Mesendoderm (in vitro differentiated cells): Measurements from ENCODE around the gene CCDC32.
"Not testable (repeated sequence)": the region's sequence is repeated elsewhere in the genome, so short reads cannot be mapped to it uniquely, and the experiment has no call there.

Source experiments
- DNase-seq: peaks from one replicate; pipeline ENCODE4 v3.0.0; 2013
- H2AK5ac ChIP-seq: 2 replicates; pipeline ENCODE4 v1.6.1; 2013; ENCODE audit warnings: low read length, inconsistent platforms
- H2BK120ac ChIP-seq: 2 replicates; pipeline ENCODE4 v1.6.1; 2013; ENCODE audit warnings: low read depth, mild to moderate bottlenecking, low read length, moderate library complexity, mixed read lengths
- H2BK15ac ChIP-seq: replicated peaks from 2 replicates; pipeline ENCODE4 v1.6.1; 2013; ENCODE audit warnings: low read depth, mild to moderate bottlenecking, moderate library complexity
- H2BK5ac ChIP-seq: 2 replicates; pipeline ENCODE4 v1.6.1; 2013; ENCODE audit warnings: low read length, inconsistent platforms
- H3K18ac ChIP-seq: 2 replicates; pipeline ENCODE4 v1.6.1; 2013; ENCODE audit warnings: mild to moderate bottlenecking, low read length, mixed read lengths
- H3K23ac ChIP-seq: one replicate; pipeline ENCODE4 v1.6.1; 2013; ENCODE audit warnings: low read length
- H3K27ac ChIP-seq: 2 replicates; pipeline ENCODE4 v1.5.1; 2013; ENCODE audit warnings: low read depth, mild to moderate bottlenecking, inconsistent platforms, low read length, moderate library complexity
- H3K27me3 ChIP-seq: 2 replicates; pipeline ENCODE4 v1.6.1; 2013; ENCODE audit warnings: low read length, control low read depth, mild to moderate bottlenecking, inconsistent platforms; ENCODE audit not compliant: insufficient read depth, poor library complexity
- H3K36me3 ChIP-seq: 2 replicates; pipeline ENCODE4 v1.6.1; 2013; ENCODE audit warnings: low read length, inconsistent platforms; ENCODE audit not compliant: control insufficient read depth, insufficient read depth
- H3K4ac ChIP-seq: one replicate; pipeline ENCODE4 v1.6.1; 2013; ENCODE audit warnings: low read depth, mild to moderate bottlenecking, low read length, moderate library complexity
- H3K4me1 ChIP-seq: 2 replicates; pipeline ENCODE4 v1.6.1; 2013; ENCODE audit warnings: low read depth, low read length, inconsistent platforms; ENCODE audit not compliant: control insufficient read depth
- H3K4me2 ChIP-seq: 2 replicates; pipeline ENCODE4 v1.6.1; 2013; ENCODE audit warnings: low read length
- H3K4me3 ChIP-seq: 2 replicates; pipeline ENCODE4 v1.5.1; 2013; ENCODE audit warnings: mild to moderate bottlenecking, low read length
- H3K56ac ChIP-seq: one replicate; pipeline ENCODE4 v1.6.1; 2013; ENCODE audit warnings: low read length
- H3K79me1 ChIP-seq: 2 replicates; pipeline ENCODE4 v1.6.1; 2013; ENCODE audit warnings: low read length, inconsistent platforms
- H3K79me2 ChIP-seq: 2 replicates; pipeline ENCODE4 v1.6.1; 2013; ENCODE audit warnings: mild to moderate bottlenecking, low read length; ENCODE audit not compliant: control insufficient read depth, insufficient read depth
- H3K9ac ChIP-seq: 2 replicates; pipeline ENCODE4 v1.6.1; 2013; ENCODE audit warnings: low read length, inconsistent platforms
- H4K5ac ChIP-seq: one replicate; pipeline ENCODE4 v1.6.1; 2013; ENCODE audit warnings: low read length
- H4K8ac ChIP-seq: one replicate; pipeline ENCODE4 v1.6.1; 2013; ENCODE audit warnings: low read depth, mild to moderate bottlenecking, control low read depth, low read length, moderate library complexity
- WGBS: extraction: QIAGEN DNeasy Blood & Tissue Kit; methylation state at CpG from one replicate; pipeline ENCODE4 v1.1.7; 2013; ENCODE audit warnings: low lambda C conversion rate, missing lambda C conversion rate; ENCODE audit not compliant: insufficient coverage; ENCODE audit errors: extremely low coverage; 5-methylcytosine and 5-hydroxymethylcytosine counted together

CCDC32 gene

DNA sequence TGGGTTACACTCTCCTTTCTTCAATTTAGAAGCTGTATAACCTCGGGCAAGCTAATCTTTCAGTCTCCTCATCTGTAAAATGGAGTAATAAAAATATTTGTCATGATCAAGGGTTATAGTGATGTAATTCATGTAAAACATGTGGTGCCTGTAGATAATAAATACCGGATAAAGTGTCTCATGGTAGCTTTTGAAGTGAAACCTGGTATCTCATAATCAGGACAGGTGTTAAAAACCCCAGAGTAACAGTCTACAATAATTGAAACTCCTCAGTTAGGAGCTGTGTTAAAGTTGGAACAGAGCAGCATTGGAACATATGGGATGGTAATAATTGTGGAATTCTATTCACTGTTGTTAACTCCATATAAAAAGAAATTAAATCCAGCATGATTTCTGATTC lies 28.3 kb upstream of the CCDC32 start:
- H3K36me3 ChIP-seq, result no peaks in the 10 kb centered on the region
- H3K4ac ChIP-seq, result no peak overlapping the region
- no peak overlapping the region for H3K23ac ChIP-seq
- peaks cover 2% of the 10 kb centered on the region for H3K79me2 ChIP-seq
- no peak overlapping the region for H4K8ac ChIP-seq
- no peak overlapping the region for H3K9ac ChIP-seq
- H3K4me2 ChIP-seq, result no peak overlapping the region
- no peak overlapping the region for H2BK5ac ChIP-seq
- H3K4me1 ChIP-seq, result no peaks in the 10 kb centered on the region
- H2BK120ac ChIP-seq, result no peak overlapping the region
- no peaks in the 10 kb centered on the region for H3K27me3 ChIP-seq
- peaks cover 5% of the 10 kb centered on the region for H3K79me1 ChIP-seq
- no peak overlapping the region for H2AK5ac ChIP-seq
- no peak overlapping the region for H3K56ac ChIP-seq
- no CpG with 5 or more reads among the region's 2 CpGs for WGBS
- no peak overlapping the region for H3K18ac ChIP-seq
- H3K4me3 ChIP-seq, result no peak overlapping the region
- H4K5ac ChIP-seq, result no peak overlapping the region
- no peak for DNase-seq
- no peak overlapping the region for H3K27ac ChIP-seq
- H2BK15ac ChIP-seq, result no peak overlapping the region

DNA sequence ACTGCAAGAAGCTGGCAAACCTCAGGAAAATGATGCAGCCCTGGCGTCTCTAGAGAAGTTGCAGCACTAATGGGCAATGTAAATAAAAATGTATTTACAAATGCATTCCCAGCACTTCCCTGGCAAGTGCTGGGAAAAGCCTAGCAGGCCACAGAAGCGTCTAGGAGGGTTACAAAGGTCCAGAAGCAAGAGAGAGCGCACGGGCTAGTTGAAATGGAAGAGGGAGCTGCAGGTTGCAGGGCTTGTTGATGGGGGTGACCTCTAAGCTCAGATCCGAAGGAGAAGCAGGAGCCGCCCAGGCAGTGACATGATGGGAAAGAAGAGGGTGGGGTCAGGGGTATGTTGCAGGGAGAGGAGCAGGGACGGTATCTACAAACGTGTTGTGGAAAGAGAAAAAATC lies 26.5 kb upstream of the CCDC32 start:
- H3K4ac ChIP-seq, result no peak overlapping the region
- no peak overlapping the region for H3K4me3 ChIP-seq
- no peaks in the 10 kb centered on the region for H3K79me2 ChIP-seq
- no peak overlapping the region for H2BK120ac ChIP-seq
- H3K18ac ChIP-seq, result no peak overlapping the region
- no peak overlapping the region for H2BK15ac ChIP-seq
- no peak overlapping the region for H4K8ac ChIP-seq
- H3K56ac ChIP-seq, result peak overlapping the region; percentile 42
- no peak overlapping the region for H3K23ac ChIP-seq
- no peaks in the 10 kb centered on the region for H3K4me1 ChIP-seq
- H3K9ac ChIP-seq, result no peak overlapping the region
- H3K36me3 ChIP-seq, result no peaks in the 10 kb centered on the region
- H2AK5ac ChIP-seq, result no peak overlapping the region
- no peak overlapping the region for H3K4me2 ChIP-seq
- peaks cover 3% of the 10 kb centered on the region for H3K79me1 ChIP-seq
- H4K5ac ChIP-seq, result no peak overlapping the region
- no peak overlapping the region for H3K27ac ChIP-seq
- no peak overlapping the region for H2BK5ac ChIP-seq
- no peaks in the 10 kb centered on the region for H3K27me3 ChIP-seq
- DNase-seq, result peak; percentile 41
- no CpG with 5 or more reads among the region's 8 CpGs for WGBS

DNA sequence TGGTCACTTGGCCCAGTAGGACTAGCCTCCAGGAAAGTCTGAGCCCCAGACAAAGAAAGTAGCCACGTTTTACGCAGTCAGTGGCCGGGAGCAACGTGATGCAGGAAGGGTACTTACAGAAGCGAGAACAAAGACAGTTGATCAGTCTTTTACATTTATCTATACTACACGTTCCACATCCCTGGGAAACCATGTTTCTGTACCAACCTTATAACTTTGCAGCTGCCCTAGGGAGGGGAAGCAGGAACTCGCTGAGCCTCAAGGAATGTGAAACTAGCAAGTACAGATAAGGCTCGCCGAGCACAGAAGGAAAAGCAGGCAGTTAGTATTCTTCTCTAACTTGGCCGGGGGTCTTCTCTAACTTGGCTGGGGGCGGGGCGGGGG lies 25.8 kb upstream of the CCDC32 start:
- no peak overlapping the region for H2BK5ac ChIP-seq
- H2BK120ac ChIP-seq, result no peak overlapping the region
- H3K56ac ChIP-seq, result no peak overlapping the region
- no peak overlapping the region for H3K18ac ChIP-seq
- H4K8ac ChIP-seq, result no peak overlapping the region
- H3K79me2 ChIP-seq, result no peaks in the 10 kb centered on the region
- no peak overlapping the region for H3K4me2 ChIP-seq
- no peaks in the 10 kb centered on the region for H3K79me1 ChIP-seq
- H3K36me3 ChIP-seq, result no peaks in the 10 kb centered on the region
- no peak overlapping the region for H3K27ac ChIP-seq
- no peak overlapping the region for H3K4me3 ChIP-seq
- H3K4ac ChIP-seq, result no peak overlapping the region
- no peak overlapping the region for H3K9ac ChIP-seq
- H4K5ac ChIP-seq, result no peak overlapping the region
- no peak overlapping the region for H2AK5ac ChIP-seq
- WGBS, result no CpG with 5 or more reads among the region's 12 CpGs
- peak; percentile 29 for DNase-seq
- no peaks in the 10 kb centered on the region for H3K27me3 ChIP-seq
- H3K23ac ChIP-seq, result no peak overlapping the region
- H2BK15ac ChIP-seq, result no peak overlapping the region
- H3K4me1 ChIP-seq, result no peaks in the 10 kb centered on the region

GRCh38 chr15:40584191-40584590 lies 19.3 kb upstream of the CCDC32 start:
- H3K9ac ChIP-seq, result no peak overlapping the region
- H2BK5ac ChIP-seq, result no peak overlapping the region
- H3K56ac ChIP-seq, result no peak overlapping the region
- H3K18ac ChIP-seq, result no peak overlapping the region
- no peak overlapping the region for H2BK15ac ChIP-seq
- no peak overlapping the region for H3K4ac ChIP-seq
- H3K36me3 ChIP-seq, result no peaks in the 10 kb centered on the region
- no peaks in the 10 kb centered on the region for H3K27me3 ChIP-seq
- no peak overlapping the region for H3K23ac ChIP-seq
- H3K4me1 ChIP-seq, result no peaks in the 10 kb centered on the region
- no peak overlapping the region for H2BK120ac ChIP-seq
- H3K4me2 ChIP-seq, result no peak overlapping the region
- WGBS, result no CpG with 5 or more reads among the region's 2 CpGs
- H3K4me3 ChIP-seq, result no peak overlapping the region
- no peak overlapping the region for H3K27ac ChIP-seq
- H4K8ac ChIP-seq, result no peak overlapping the region
- H4K5ac ChIP-seq, result no peak overlapping the region
- no peaks in the 10 kb centered on the region for H3K79me1 ChIP-seq
- no peak overlapping the region for H2AK5ac ChIP-seq
- DNase-seq, result no peak
- H3K79me2 ChIP-seq, result no peaks in the 10 kb centered on the region

DNA sequence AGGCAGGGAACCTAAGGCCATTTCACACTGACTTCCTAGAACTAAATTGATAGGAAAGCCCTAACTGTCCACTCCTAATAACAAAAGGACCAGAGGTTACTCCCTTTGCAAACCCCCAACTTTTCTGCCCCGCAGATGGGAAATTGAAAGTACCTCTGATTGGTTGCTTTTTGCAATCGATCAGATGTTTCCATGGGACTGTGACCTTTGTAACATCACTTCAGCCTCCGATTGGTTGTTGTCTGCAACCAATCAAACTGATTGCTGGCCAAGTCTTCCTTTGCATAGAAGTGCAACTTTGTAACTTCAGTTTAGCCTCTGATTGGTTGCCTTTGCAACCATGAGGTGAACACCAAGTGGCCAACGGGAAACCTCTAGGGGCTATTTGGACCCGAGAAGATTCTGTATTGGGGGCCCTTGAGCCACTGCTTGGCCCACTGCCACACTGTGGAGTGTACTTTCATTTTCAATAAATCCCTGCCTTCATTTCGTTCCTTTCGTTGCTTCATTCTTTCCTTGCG lies 17.9 kb upstream of the CCDC32 start:
- H3K79me1 ChIP-seq, result no peaks in the 10 kb centered on the region
- H2BK120ac ChIP-seq, result no peak overlapping the region
- no CpG with 5 or more reads among the region's 8 CpGs for WGBS
- H3K56ac ChIP-seq, result no peak overlapping the region
- no peak overlapping the region for H2AK5ac ChIP-seq
- no peak overlapping the region for H3K18ac ChIP-seq
- H3K36me3 ChIP-seq, result no peaks in the 10 kb centered on the region
- no peak overlapping the region for H3K23ac ChIP-seq
- H3K27ac ChIP-seq, result no peak overlapping the region
- no peaks in the 10 kb centered on the region for H3K79me2 ChIP-seq
- no peak overlapping the region for H4K5ac ChIP-seq
- no peaks in the 10 kb centered on the region for H3K27me3 ChIP-seq
- no peak overlapping the region for H3K4me3 ChIP-seq
- H2BK15ac ChIP-seq, result no peak overlapping the region
- H2BK5ac ChIP-seq, result no peak overlapping the region
- no peak overlapping the region for H4K8ac ChIP-seq
- H3K4ac ChIP-seq, result no peak overlapping the region
- no peak overlapping the region for H3K9ac ChIP-seq
- peak; percentile 22 for DNase-seq
- no peak overlapping the region for H3K4me2 ChIP-seq
- no peaks in the 10 kb centered on the region for H3K4me1 ChIP-seq

GRCh38 chr15:40581796-40582195 lies 17.0 kb upstream of the CCDC32 start:
- H3K9ac ChIP-seq, H3K4me1 ChIP-seq, H4K8ac ChIP-seq, H2BK15ac ChIP-seq, H2BK5ac ChIP-seq, H3K27me3 ChIP-seq, H2BK120ac ChIP-seq, H3K4ac ChIP-seq, H3K79me2 ChIP-seq, H3K79me1 ChIP-seq, H3K56ac ChIP-seq, H3K27ac ChIP-seq, H3K36me3 ChIP-seq, DNase-seq, H4K5ac ChIP-seq, H3K4me3 ChIP-seq, H2AK5ac ChIP-seq, H3K4me2 ChIP-seq, H3K18ac ChIP-seq, H3K23ac ChIP-seq: not testable (repeated sequence)
- no CpG with 5 or more reads among the region's 2 CpGs for WGBS
